ENCODE results near the gene ACTMAP. TPM values are rescaled to one million over a fixed set of nuclear protein-coding genes. Genes with fewer than 3 reads are reported as not detected.

ACTMAP gene
- total and polyA plus RNA-seq, 9 of the 15 experiments (the other 6 are each of a cell fraction or from before 2014, with no cell fraction given): 1.7 to 16.6 (median 4.9) TPM

DNA sequence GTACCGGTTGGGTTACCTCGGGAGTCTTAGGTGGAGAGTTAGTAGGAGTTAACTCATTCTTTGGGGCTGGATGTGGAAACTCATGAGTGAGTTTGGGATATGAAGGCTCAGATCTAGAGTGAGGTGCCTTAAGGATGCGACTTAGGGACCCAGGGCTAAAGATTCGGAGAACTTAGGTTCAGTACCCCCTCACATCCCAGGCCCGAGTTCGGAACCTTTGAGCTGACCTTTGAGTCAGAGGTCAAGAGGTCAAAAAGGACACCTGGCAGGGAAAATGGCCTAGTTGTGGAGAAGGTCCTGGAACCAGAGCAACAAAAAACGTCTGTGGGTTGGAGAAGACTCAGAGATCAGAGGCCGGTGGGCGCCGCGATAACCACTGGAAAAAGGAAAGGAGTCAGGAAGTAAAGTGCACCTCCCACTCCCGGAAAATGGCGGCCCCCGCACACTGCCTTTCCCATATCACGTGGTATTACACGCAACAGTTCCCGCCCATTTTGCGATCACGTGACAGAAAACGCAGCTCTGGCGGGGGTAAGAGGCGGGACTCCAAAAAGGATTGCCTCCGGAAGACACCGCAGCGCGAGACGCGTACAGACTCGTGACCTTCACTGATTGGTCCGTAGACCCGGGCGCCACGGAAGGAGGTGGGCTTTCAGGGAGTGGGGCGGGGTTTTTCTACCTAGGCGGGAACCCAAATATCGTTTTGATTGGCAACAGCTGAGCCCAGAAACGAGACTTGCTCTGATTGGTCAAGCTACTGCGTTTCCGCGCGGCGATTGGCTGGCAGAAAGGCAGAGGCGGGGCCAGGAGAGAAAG, at the start of gene ACTMAP (continued):
- TF ChIP-seq, protein P1, sequence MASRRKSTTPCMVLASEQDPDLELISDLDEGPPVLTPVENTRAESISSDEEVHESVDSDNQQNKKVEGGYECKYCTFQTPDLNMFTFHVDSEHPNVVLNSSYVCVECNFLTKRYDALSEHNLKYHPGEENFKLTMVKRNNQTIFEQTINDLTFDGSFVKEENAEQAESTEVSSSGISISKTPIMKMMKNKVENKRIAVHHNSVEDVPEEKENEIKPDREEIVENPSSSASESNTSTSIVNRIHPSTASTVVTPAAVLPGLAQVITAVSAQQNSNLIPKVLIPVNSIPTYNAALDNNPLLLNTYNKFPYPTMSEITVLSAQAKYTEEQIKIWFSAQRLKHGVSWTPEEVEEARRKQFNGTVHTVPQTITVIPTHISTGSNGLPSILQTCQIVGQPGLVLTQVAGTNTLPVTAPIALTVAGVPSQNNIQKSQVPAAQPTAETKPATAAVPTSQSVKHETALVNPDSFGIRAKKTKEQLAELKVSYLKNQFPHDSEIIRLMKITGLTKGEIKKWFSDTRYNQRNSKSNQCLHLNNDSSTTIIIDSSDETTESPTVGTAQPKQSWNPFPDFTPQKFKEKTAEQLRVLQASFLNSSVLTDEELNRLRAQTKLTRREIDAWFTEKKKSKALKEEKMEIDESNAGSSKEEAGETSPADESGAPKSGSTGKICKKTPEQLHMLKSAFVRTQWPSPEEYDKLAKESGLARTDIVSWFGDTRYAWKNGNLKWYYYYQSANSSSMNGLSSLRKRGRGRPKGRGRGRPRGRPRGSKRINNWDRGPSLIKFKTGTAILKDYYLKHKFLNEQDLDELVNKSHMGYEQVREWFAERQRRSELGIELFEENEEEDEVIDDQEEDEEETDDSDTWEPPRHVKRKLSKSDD (conservative IDR thresholded peaks at IDR 0.05; ENCODE audit: low read length): no peak; the same call in 1 of the 2 replicates
- TF ChIP-seq ZKSCAN3 (CRISPR knock-in tag; IDR thresholded peaks at IDR 0.05): no peak
- TF ChIP-seq HEY1 (CRISPR knock-in tag; IDR thresholded peaks at IDR 0.05; ENCODE audit: borderline replicate concordance): no peak
- no peak for TF ChIP-seq ZNF561 (CRISPR knock-in tag; conservative IDR thresholded peaks at IDR 0.05)
- TF ChIP-seq NFYB (IDR thresholded peaks at IDR 0.05; ENCODE audit: extremely low read depth, insufficient read length): peak; percentile 83
- no peak for TF ChIP-seq ZNF764 (CRISPR knock-in tag; IDR thresholded peaks at IDR 0.05; ENCODE audit: low read depth)
- TF ChIP-seq NEUROD1 (IDR thresholded peaks at IDR 0.05; ENCODE audit: borderline replicate concordance, low read depth, low read length, partially characterized antibody): peak; percentile 85
- TF ChIP-seq CBFA2T2 (conservative IDR thresholded peaks at IDR 0.05): peak; percentile 99
- TF ChIP-seq TCF7L2 (IDR thresholded peaks at IDR 0.05; ENCODE audit: low read depth, low read length): no peak; the same call in 1 of the 2 replicates
- no peak for TF ChIP-seq DLX4 (CRISPR knock-in tag; IDR thresholded peaks at IDR 0.05)
- TF ChIP-seq THRAP3 (IDR thresholded peaks at IDR 0.05; ENCODE audit: borderline replicate concordance): no peak
- peak; percentile 99 for TF ChIP-seq CXXC5 (CRISPR knock-in tag; IDR thresholded peaks at IDR 0.05)
- no peak for TF ChIP-seq ZBTB1 (CRISPR knock-in tag; IDR thresholded peaks at IDR 0.05; ENCODE audit: borderline replicate concordance, low read depth)

Data from K562 (cell line).